NB4 (cell line): ENCODE measurements around the gene MAN2B2.

Experiments used
- DNase-seq: peaks from one replicate; pipeline ENCODE4 v3.0.0; 2010; ENCODE audit warnings: low read depth
- H3K4me3 ChIP-seq: one replicate; pipeline ENCODE4 v1.5.1; 2011; ENCODE audit warnings: mild to moderate bottlenecking, low read depth, low read length, moderate library complexity
- MYC ChIP-seq: IDR thresholded peaks from 2 replicates; pipeline ENCODE4 v1.6.1; 2011; ENCODE audit warnings: low read depth, low read length
- POLR2A ChIP-seq: IDR thresholded peaks from 2 replicates; pipeline ENCODE4 v1.6.1; 2011; ENCODE audit warnings: mild to moderate bottlenecking; ENCODE audit not compliant: insufficient read length; ENCODE audit errors: extremely low read depth
- TF ChIP-seq, protein P1 (sequence below): IDR thresholded peaks from one replicate; pipeline ENCODE4 v1.5.1; 2012; ENCODE audit warnings: low read depth, low read length
- TF ChIP-seq, protein P2 (sequence below): IDR thresholded peaks from 2 replicates; pipeline ENCODE4 v1.6.1; 2011; ENCODE audit warnings: low read depth, low read length

The MAN2B2 gene

DNA sequence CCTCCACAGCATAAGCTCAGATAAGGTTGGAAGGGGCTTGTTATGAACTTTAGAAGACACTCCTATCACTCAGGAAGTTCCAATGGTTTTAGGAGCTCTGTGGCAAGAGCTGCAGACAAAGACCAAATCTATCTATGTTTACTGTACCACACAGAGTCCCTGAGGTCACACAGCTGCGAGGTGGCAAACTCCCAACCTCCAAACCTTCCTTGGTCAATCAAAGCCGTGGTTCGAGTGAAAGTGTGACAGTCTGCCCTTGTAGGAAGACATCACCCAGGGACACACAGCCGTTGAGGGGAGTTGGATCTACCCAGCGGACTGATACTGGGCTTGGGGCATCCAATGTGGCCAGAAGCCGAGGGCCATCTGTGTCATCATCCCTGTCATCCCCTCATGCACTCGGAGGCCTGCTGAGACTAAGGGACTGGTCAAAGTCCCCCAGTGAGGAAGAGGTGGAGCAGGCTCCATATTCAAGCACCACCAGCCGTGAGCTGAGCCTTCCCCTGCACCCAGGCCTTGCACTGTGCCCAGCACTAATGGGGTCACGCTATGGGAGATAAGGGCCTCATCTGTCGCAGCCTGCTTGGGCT, 26.8 kb downstream of the MAN2B2 start:
- TF ChIP-seq, protein P1, sequence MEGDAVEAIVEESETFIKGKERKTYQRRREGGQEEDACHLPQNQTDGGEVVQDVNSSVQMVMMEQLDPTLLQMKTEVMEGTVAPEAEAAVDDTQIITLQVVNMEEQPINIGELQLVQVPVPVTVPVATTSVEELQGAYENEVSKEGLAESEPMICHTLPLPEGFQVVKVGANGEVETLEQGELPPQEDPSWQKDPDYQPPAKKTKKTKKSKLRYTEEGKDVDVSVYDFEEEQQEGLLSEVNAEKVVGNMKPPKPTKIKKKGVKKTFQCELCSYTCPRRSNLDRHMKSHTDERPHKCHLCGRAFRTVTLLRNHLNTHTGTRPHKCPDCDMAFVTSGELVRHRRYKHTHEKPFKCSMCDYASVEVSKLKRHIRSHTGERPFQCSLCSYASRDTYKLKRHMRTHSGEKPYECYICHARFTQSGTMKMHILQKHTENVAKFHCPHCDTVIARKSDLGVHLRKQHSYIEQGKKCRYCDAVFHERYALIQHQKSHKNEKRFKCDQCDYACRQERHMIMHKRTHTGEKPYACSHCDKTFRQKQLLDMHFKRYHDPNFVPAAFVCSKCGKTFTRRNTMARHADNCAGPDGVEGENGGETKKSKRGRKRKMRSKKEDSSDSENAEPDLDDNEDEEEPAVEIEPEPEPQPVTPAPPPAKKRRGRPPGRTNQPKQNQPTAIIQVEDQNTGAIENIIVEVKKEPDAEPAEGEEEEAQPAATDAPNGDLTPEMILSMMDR, result no peak
- TF ChIP-seq MYC, result no peak
- TF ChIP-seq, protein P2, sequence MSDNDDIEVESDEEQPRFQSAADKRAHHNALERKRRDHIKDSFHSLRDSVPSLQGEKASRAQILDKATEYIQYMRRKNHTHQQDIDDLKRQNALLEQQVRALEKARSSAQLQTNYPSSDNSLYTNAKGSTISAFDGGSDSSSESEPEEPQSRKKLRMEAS, result no peak
- no peak for TF ChIP-seq POLR2A
- peak; percentile 29 for DNase-seq
- no peak overlapping the region for H3K4me3 ChIP-seq

GRCh38 chr4:6602289-6602688, 27.3 kb downstream of the MAN2B2 start:
- H3K4me3 ChIP-seq, result no peak overlapping the region
- TF ChIP-seq, protein P1, result no peak
- TF ChIP-seq MYC (no peak), POLR2A (no peak)
- TF ChIP-seq, protein P2, result no peak
- no peak for DNase-seq

GRCh38 chr4:6603128-6603527, 28.1 kb downstream of the MAN2B2 start:
- TF ChIP-seq, protein P2, result no peak
- TF ChIP-seq MYC (no peak), POLR2A (no peak)
- TF ChIP-seq, protein P1, result no peak
- no peak overlapping the region for H3K4me3 ChIP-seq
- DNase-seq, result no peak

DNA sequence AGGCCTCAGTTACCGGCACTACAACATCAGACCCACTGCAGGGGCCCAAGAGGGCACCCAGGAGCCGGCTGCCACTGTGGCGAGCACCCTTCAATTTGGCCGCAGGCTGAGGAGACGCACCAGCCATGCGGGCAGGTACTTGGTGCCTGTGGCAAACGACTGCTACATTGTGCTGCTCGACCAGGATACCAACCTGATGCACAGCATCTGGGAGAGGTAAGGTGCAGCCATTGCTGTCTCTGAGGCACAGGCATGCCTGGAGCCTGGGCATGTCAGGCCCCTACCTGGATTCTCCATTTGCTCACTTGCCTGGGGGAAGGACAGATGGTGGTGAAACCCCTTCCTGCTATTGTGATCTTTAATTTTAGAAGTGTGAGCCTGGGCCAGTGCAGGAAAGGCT, 30.1 kb downstream of the MAN2B2 start:
- DNase-seq, result no peak

GRCh38 chr4:6605605-6606004, 30.6 kb downstream of the MAN2B2 start:
- H3K4me3 ChIP-seq, result no peak overlapping the region
- no peak for DNase-seq
- TF ChIP-seq, protein P2, result no peak
- TF ChIP-seq, protein P1, result no peak
- no peak for TF ChIP-seq MYC
- TF ChIP-seq POLR2A, result no peak

More for the DNA sequence above, 30.1 kb downstream of the MAN2B2 start:
- TF ChIP-seq, protein P2, result no peak
- no peak for TF ChIP-seq MYC
- TF ChIP-seq, protein P1, result no peak
- TF ChIP-seq POLR2A, result no peak
- H3K4me3 ChIP-seq, result no peak overlapping the region
